Putamen (tissue), 1 donor: Measurements from ENCODE around the gene SASS6.

Source experiments
- DNase-seq: peaks from one replicate; pipeline ENCODE4 v3.0.0-alpha.2; 2016; ENCODE audit warnings: low spot score

Gene SASS6

GRCh38 chr1:100045206-100045605 lies 87.5 kb downstream of the SASS6 start:
- DNase-seq: no peak

- DNase-seq: no peak
Measured at GRCh38 chr1:100039591-100039990, 93.1 kb downstream of the SASS6 start.

- peak; percentile 57 for DNase-seq
Measured at GRCh38 chr1:100038660-100039287, 94.0 kb downstream of the SASS6 start.

- peak; percentile 90 for DNase-seq
Measured at GRCh38 chr1:100037927-100038659, 94.6 kb downstream of the SASS6 start.

GRCh38 chr1:100037656-100037926 lies 95.1 kb downstream of the SASS6 start:
- no peak for DNase-seq

- no peak for DNase-seq
Measured at GRCh38 chr1:100036718-100037655, 95.7 kb downstream of the SASS6 start.

GRCh38 chr1:100035214-100035613 lies 97.5 kb downstream of the SASS6 start:
- DNase-seq: peak; percentile 54

- DNase-seq: peak; percentile 14
Measured at GRCh38 chr1:100034470-100034869, 98.3 kb downstream of the SASS6 start.
